Trophoblast cell (in vitro differentiated cells and primary cell): ENCODE results near the gene TTLL12.

Experiments
- DNase-seq, 2 donors: peaks; one replicate each; pipeline ENCODE4 v3.0.0-alpha.2; 2016
- H2AFZ ChIP-seq: 2 replicates; pipeline ENCODE4 v1.6.1; 2013; ENCODE audit warnings: low read length, moderate library complexity, mild to moderate bottlenecking; ENCODE audit not compliant: insufficient read depth, poor library complexity
- H2AK5ac ChIP-seq: 2 replicates; pipeline ENCODE4 v1.6.1; 2013; ENCODE audit warnings: mild to moderate bottlenecking, low read length
- H2BK120ac ChIP-seq: 2 replicates; pipeline ENCODE4 v1.6.1; 2013; ENCODE audit warnings: low read length, mild to moderate bottlenecking, moderate library complexity; ENCODE audit not compliant: insufficient read depth, poor library complexity
- H2BK12ac ChIP-seq: 2 replicates; pipeline ENCODE4 v1.6.1; 2013; ENCODE audit warnings: mild to moderate bottlenecking, low read length, moderate library complexity
- H2BK5ac ChIP-seq: 2 replicates; pipeline ENCODE4 v1.6.1; 2013; ENCODE audit warnings: low read length, low read depth, moderate library complexity, mild to moderate bottlenecking; ENCODE audit not compliant: poor library complexity
- H3K14ac ChIP-seq: 2 replicates; pipeline ENCODE4 v1.6.1; 2013; ENCODE audit warnings: mild to moderate bottlenecking, low read length
- H3K18ac ChIP-seq: 2 replicates; pipeline ENCODE4 v1.6.1; 2013; ENCODE audit warnings: mild to moderate bottlenecking, low read length
- H3K23ac ChIP-seq: 2 replicates; pipeline ENCODE4 v1.6.1; 2013; ENCODE audit warnings: low read length
- H3K27ac ChIP-seq: 2 replicates; pipeline ENCODE4 v1.5.1; 2013; ENCODE audit warnings: low read depth, mild to moderate bottlenecking, inconsistent platforms, low read length, moderate library complexity
- H3K27me3 ChIP-seq: 2 replicates; pipeline ENCODE4 v1.6.1; 2013; ENCODE audit warnings: inconsistent platforms, mild to moderate bottlenecking, low read length, moderate library complexity; ENCODE audit not compliant: insufficient read depth
- H3K36me3 ChIP-seq, 2 experiments: 1 replicate in 1 of 2; 2 replicates in 1 of 2; pipeline ENCODE4 v1.6.1; 2013; ENCODE audit warnings: low read length in 2 of 2, mild to moderate bottlenecking in 2 of 2, moderate library complexity in 1 of 2; ENCODE audit not compliant: insufficient read depth in 2 of 2, control insufficient read depth in 1 of 2
- H3K4ac ChIP-seq: 2 replicates; pipeline ENCODE4 v1.6.1; 2013; ENCODE audit warnings: low read depth, mild to moderate bottlenecking, low read length, moderate library complexity
- H3K4me1 ChIP-seq, 2 experiments: 1 replicate in 1 of 2; 2 replicates in 1 of 2; pipeline ENCODE4 v1.6.1; 2013; ENCODE audit warnings: low read length in 2 of 2, mild to moderate bottlenecking in 2 of 2, moderate library complexity in 1 of 2; ENCODE audit not compliant: insufficient read depth in 2 of 2, control insufficient read depth in 1 of 2
- H3K4me2 ChIP-seq: 2 replicates; pipeline ENCODE4 v1.6.1; 2013; ENCODE audit warnings: inconsistent platforms, mild to moderate bottlenecking, low read length, moderate library complexity
- H3K4me3 ChIP-seq: 2 replicates; pipeline ENCODE4 v1.5.1; 2013; ENCODE audit warnings: mild to moderate bottlenecking, low read depth, low read length, inconsistent platforms
- H3K79me1 ChIP-seq: one replicate; pipeline ENCODE4 v1.6.1; 2013; ENCODE audit warnings: low read length
- H3K79me2 ChIP-seq: 2 replicates; pipeline ENCODE4 v1.6.1; 2013; ENCODE audit warnings: low read length, mild to moderate bottlenecking; ENCODE audit not compliant: control insufficient read depth, insufficient read depth, poor library complexity
- H3K9ac ChIP-seq: 2 replicates; pipeline ENCODE4 v1.6.1; 2013; ENCODE audit warnings: mild to moderate bottlenecking, low read length
- H3K9me3 ChIP-seq: 2 replicates; pipeline ENCODE4 v1.6.1; 2013; ENCODE audit warnings: low read depth, mild to moderate bottlenecking, control low read depth, inconsistent platforms, low read length; ENCODE audit not compliant: insufficient read depth
- H4K12ac ChIP-seq: 2 replicates; pipeline ENCODE4 v1.6.1; 2013; ENCODE audit warnings: low read depth, mild to moderate bottlenecking, low read length, moderate library complexity
- H4K8ac ChIP-seq: 2 replicates; pipeline ENCODE4 v1.6.1; 2013; ENCODE audit warnings: low read depth, mild to moderate bottlenecking, low read length, moderate library complexity
- H4K91ac ChIP-seq: one replicate; pipeline ENCODE4 v1.6.1; 2013; ENCODE audit warnings: low read depth, mild to moderate bottlenecking, low read length, moderate library complexity
- WGBS: extraction: QIAGEN DNeasy Blood & Tissue Kit; methylation state at CpG from one replicate; pipeline ENCODE4 v1.1.7; 2013; ENCODE audit warnings: missing lambda C conversion rate; ENCODE audit not compliant: insufficient read length, insufficient coverage; ENCODE audit errors: extremely low coverage; 5-methylcytosine and 5-hydroxymethylcytosine counted together

TTLL12 gene

DNA sequence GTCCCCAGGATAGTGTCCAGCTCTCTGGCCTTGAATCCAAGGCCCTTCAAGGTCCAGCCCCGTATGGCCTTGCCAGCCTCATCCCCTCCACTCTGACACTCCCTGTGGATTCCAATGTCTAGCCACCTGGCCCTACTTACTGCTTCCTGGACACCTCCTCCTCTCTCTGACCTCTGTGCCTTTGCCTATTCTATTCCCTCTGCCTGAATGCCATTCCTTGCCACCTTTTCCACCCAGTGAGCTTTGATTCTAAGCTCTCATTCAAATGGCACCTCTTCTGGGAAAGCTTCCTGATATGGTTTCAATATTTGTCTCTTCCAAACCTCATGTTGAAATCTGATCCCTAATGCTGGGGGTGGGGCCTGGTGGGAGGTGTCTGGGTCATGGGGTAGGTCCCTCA is 31.9 kb upstream of the TTLL12 start:
- no CpG with 5 or more reads among the region's 1 CpG for WGBS
- no peak overlapping the region for H2AK5ac ChIP-seq

DNA sequence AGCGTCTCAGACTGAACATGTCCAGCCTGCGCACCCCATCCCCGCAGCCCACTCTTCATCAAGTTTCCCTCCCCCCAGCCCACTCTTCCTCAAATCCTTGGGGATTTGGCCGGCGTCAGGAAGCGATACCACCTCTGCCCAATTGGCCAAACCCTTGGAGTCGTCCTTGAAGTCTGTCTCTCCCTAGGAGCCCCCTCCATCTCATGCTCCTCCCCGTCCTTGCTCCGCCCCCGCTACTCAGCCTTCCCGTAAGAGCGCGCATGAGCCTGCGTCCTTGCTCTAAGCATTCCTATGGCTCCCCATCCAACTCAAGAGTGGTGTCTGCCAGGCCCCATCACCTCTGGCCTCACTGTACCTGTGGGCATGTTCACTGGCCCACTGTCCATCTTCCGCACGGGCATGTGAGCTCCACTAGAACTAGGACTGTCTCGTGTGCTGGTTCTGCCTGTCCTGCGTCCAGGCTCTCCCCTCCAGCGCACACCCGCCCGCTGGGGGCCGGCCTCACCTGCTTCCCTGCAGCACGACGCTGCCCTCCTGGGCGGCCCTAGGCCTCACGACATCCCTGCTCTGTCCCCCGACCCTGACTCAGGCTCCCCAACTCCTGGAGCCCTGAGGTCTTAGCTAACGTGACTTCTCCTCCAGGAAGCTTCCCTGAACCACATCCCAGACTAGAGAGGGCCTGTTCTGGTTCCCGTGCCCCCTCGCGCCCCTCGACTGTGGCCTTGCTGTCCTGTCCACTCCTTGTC is 30.5 kb upstream of the TTLL12 start:
- Histone ChIP-seq H2BK120ac (no peak overlapping the region), H4K12ac (no peak overlapping the region), H4K8ac (no peak overlapping the region), H3K79me2 (no peaks in the 10 kb centered on the region), H3K23ac (no peak overlapping the region), H3K27ac (no peak overlapping the region), H2AK5ac (no peak overlapping the region), H3K9me3 (peaks cover 8% of the 10 kb centered on the region), H3K27me3 (no peaks in the 10 kb centered on the region), H3K4ac (no peak overlapping the region), H3K79me1 (no peaks in the 10 kb centered on the region), H2BK5ac (no peak overlapping the region), H3K4me3 (no peak overlapping the region), H3K18ac (no peak overlapping the region), H3K4me1 (no peaks in the 10 kb centered on the region), H3K36me3 (no peaks in the 10 kb centered on the region), H3K9ac (no peak overlapping the region), H4K91ac (no peak overlapping the region), H2BK12ac (no peak overlapping the region), H3K14ac (no peak overlapping the region), H2AFZ (no peak overlapping the region), H3K4me2 (no peak overlapping the region)
- DNase-seq: no peak
- no CpG with 5 or more reads among the region's 32 CpGs for WGBS

More for the DNA sequence above, 31.9 kb upstream of the TTLL12 start:
- Histone ChIP-seq H4K91ac (no peak overlapping the region), H3K14ac (no peak overlapping the region), H3K79me2 (no peaks in the 10 kb centered on the region), H3K4me1 (no peaks in the 10 kb centered on the region), H2BK5ac (no peak overlapping the region), H3K79me1 (no peaks in the 10 kb centered on the region), H4K8ac (no peak overlapping the region), H3K23ac (no peak overlapping the region), H3K4me2 (no peak overlapping the region), H3K9me3 (peaks cover 8% of the 10 kb centered on the region), H3K27me3 (no peaks in the 10 kb centered on the region), H4K12ac (no peak overlapping the region), H3K18ac (no peak overlapping the region), H3K36me3 (no peaks in the 10 kb centered on the region), H2BK120ac (no peak overlapping the region), H2BK12ac (no peak overlapping the region), H3K9ac (no peak overlapping the region), H3K4me3 (peak overlapping the region; percentile 13), H3K27ac (no peak overlapping the region), H3K4ac (no peak overlapping the region), H2AFZ (no peak overlapping the region)
- no peak for DNase-seq

DNA sequence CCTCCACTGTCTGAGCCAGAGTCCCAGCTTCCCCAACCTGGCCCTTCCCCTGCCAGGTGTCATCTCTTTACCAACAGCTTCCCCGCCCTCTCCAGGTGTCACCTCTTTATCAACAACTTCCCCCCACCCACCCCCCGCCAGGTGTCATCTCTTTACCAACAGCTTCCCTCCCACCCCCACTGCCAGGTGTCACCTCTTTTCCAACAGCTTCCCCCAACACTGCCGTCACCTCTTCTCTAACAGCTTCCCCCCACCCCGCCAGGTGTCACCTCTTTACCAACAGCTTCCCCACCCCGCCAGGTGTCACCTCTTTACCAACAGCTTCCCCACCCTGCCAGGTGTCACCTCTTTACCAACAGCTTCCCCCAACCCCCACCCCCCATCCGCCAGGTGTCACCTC is 29.8 kb upstream of the TTLL12 start:
- Histone ChIP-seq H3K4me1 (no peaks in the 10 kb centered on the region), H3K4me2 (no peak overlapping the region), H3K4ac (no peak overlapping the region), H2BK5ac (no peak overlapping the region), H4K8ac (no peak overlapping the region), H3K27ac (no peak overlapping the region), H3K36me3 (no peaks in the 10 kb centered on the region), H3K4me3 (no peak overlapping the region), H2BK120ac (no peak overlapping the region), H3K27me3 (no peaks in the 10 kb centered on the region), H2AK5ac (no peak overlapping the region), H3K14ac (no peak overlapping the region), H3K23ac (no peak overlapping the region), H3K79me1 (no peaks in the 10 kb centered on the region), H4K12ac (no peak overlapping the region), H2AFZ (no peak overlapping the region), H3K18ac (no peak overlapping the region), H4K91ac (no peak overlapping the region), H3K9ac (no peak overlapping the region), H3K9me3 (peaks cover 8% of the 10 kb centered on the region), H3K79me2 (no peaks in the 10 kb centered on the region), H2BK12ac (no peak overlapping the region)
- no CpG with 5 or more reads among the region's 6 CpGs for WGBS
- no peak for DNase-seq

DNA sequence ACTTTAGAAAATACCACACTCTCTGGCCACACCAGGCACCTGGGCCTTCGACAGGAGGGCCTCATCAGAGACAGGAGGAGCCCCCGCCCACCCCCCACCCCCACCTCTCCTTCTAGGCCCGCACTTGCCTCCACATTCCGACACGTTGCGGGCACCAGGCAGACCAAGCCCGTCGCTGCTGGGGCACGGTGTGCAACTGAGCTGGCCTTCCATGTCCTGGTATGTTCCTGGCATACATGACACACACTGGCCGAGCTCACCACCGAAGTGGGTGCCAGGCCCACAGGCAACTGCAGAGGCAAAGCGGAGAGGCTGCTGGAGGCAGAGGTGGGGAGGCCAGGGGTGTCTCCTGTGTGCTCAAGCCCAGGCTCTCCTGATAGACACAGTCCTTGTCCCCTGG is 27.0 kb upstream of the TTLL12 start:
- Histone ChIP-seq H2BK120ac (no peak overlapping the region), H3K4me1 (no peaks in the 10 kb centered on the region), H4K8ac (no peak overlapping the region), H3K4me2 (no peak overlapping the region), H3K18ac (no peak overlapping the region), H2AK5ac (no peak overlapping the region), H2AFZ (no peak overlapping the region), H3K9me3 (peaks cover 8% of the 10 kb centered on the region), H2BK5ac (no peak overlapping the region), H2BK12ac (no peak overlapping the region), H3K79me1 (no peaks in the 10 kb centered on the region), H3K79me2 (no peaks in the 10 kb centered on the region), H3K27me3 (no peaks in the 10 kb centered on the region), H3K23ac (no peak overlapping the region), H3K9ac (no peak overlapping the region), H3K14ac (no peak overlapping the region), H3K4ac (no peak overlapping the region), H4K91ac (no peak overlapping the region), H3K36me3 (no peaks in the 10 kb centered on the region), H3K27ac (no peak overlapping the region), H4K12ac (no peak overlapping the region), H3K4me3 (no peak overlapping the region)
- no CpG with 5 or more reads among the region's 12 CpGs for WGBS
- DNase-seq: no peak
